GM12892 (cell line): ENCODE data around the gene COL5A1.

Experiments
- POLR2A ChIP-seq: IDR thresholded peaks from 2 replicates; pipeline ENCODE4 v1.6.1; 2011; ENCODE audit warnings: low read depth, low read length, control low read depth
- TAF1 ChIP-seq: IDR thresholded peaks from 2 replicates; pipeline ENCODE4 v1.6.1; 2011; ENCODE audit warnings: low read depth, mild to moderate bottlenecking, control low read depth, low read length, borderline replicate concordance

DNA sequence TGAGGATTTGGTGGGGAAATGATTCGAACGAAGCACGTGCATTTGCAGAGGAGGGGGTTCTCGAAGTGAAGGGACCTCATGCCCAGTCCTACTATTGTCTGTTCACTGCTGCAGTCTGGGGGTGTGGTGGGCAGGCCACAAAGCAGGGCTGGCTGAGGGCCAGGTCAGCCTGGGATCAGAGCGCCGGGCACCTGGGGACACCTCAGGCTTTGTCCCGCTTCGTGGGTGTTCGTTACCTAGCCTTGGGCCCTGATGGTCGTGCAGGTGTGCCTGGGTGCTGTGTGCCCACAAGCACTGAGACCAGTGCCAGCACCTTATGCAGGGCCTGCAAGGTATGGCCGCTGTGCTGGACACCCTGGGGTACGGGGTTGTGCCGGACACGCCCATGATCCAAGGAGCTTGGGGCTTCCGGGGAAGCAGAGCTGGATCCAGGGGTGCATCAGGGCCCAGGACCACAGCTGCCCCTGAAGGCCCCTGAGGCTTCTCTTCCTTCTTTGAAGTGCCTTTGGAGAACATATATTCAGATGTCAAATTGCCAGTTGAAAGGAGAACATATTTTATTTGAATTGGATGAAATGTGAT, 80.6 kb downstream of the COL5A1 start:
- TF ChIP-seq POLR2A (no peak), TAF1 (no peak)
